Forelimb muscle (tissue), 1 donor: ENCODE measurements around the gene SCAI. TPM values are rescaled to one million over a fixed set of nuclear protein-coding genes. Genes with fewer than 3 reads are reported as not detected.

ENCODE experiments used
- polyA plus RNA-seq: library from polyadenylated mRNA; unstranded; fragments of 120-200 nt; gene quantifications from one replicate; pipeline ENCODE4 v1.2.1, GENCODE V29; 2013; ENCODE audit not compliant: insufficient read length

Gene SCAI
- polyA plus RNA-seq, 1 donor, result 9.3 TPM

Other genes with a start within 250 kb of the SCAI start
- gene GOLGA1, start 202.4 kb downstream of the SCAI start, polyA plus RNA-seq, result 10.9 TPM
- 34.0 TPM for gene PPP6C, start 46.3 kb upstream of the SCAI start, polyA plus RNA-seq
- gene RABEPK, start 57.0 kb upstream of the SCAI start, polyA plus RNA-seq, result 15.4 TPM
- gene HSPA5, start 97.8 kb upstream of the SCAI start, polyA plus RNA-seq, result 124 TPM
- gene GAPVD1, start 118.3 kb upstream of the SCAI start, polyA plus RNA-seq, result 20.5 TPM